NCI-H146 treated with DMSO at 0.1 percent for 48 hours (cell line): ENCODE data around the gene CCDC24.
A peak's percentile ranks its signal among the peaks of the same experiment; 100 is the strongest.

Source experiments
- DNase-seq: peaks from one replicate; lab custom pipeline; 2025; ENCODE audit not compliant: unreplicated experiment; lab: John Stamatoyannopoulos, UW

Gene CCDC24

GRCh38 chr1:43997295-43997999 is 6.0 kb downstream of the CCDC24 start:
- peak; percentile 47 for DNase-seq

- no peak for DNase-seq
Measured at GRCh38 chr1:43998000-43998378, 6.6 kb downstream of the CCDC24 start.

- no peak for DNase-seq
Measured at GRCh38 chr1:43999455-43999854, 8.1 kb downstream of the CCDC24 start.

GRCh38 chr1:44000122-44000665 is 8.8 kb downstream of the CCDC24 start:
- no peak for DNase-seq

- DNase-seq: no peak
Measured at GRCh38 chr1:44002165-44002564, 10.8 kb downstream of the CCDC24 start.

- DNase-seq: no peak
Measured at GRCh38 chr1:44002606-44003157, 11.3 kb downstream of the CCDC24 start.

GRCh38 chr1:44008259-44008658 is 16.9 kb downstream of the CCDC24 start:
- no peak for DNase-seq

- no peak for DNase-seq
Measured at GRCh38 chr1:44010935-44011471, 19.6 kb downstream of the CCDC24 start.

GRCh38 chr1:44012404-44012803 is 21.0 kb downstream of the CCDC24 start:
- no peak for DNase-seq

GRCh38 chr1:44012941-44013609 is 21.7 kb downstream of the CCDC24 start:
- DNase-seq: no peak

GRCh38 chr1:44013949-44014348 is 22.6 kb downstream of the CCDC24 start:
- no peak for DNase-seq

GRCh38 chr1:44014365-44015104 is 23.1 kb downstream of the CCDC24 start:
- DNase-seq: no peak

- DNase-seq: no peak
Measured at GRCh38 chr1:44015206-44015605, 23.8 kb downstream of the CCDC24 start.

GRCh38 chr1:44016041-44016889 is 24.9 kb downstream of the CCDC24 start:
- DNase-seq: no peak

- no peak for DNase-seq
Measured at GRCh38 chr1:44016890-44017400, 25.5 kb downstream of the CCDC24 start.

GRCh38 chr1:44019466-44019948 is 28.1 kb downstream of the CCDC24 start:
- DNase-seq: no peak

- DNase-seq: no peak
Measured at GRCh38 chr1:44020464-44020863, 29.1 kb downstream of the CCDC24 start.

- DNase-seq: no peak
Measured at GRCh38 chr1:44021156-44021555, 29.8 kb downstream of the CCDC24 start.

- DNase-seq: no peak
Measured at GRCh38 chr1:44021581-44022321, 30.4 kb downstream of the CCDC24 start.
